ENCODE measurements around the gene EID2B. TPM values are rescaled to one million over a fixed set of nuclear protein-coding genes. Genes with fewer than 3 reads are reported as not detected.

Gene EID2B
- total and polyA plus RNA-seq, 2 experiments from 2014 or later = 2.2 to 3.7 TPM

DNA sequence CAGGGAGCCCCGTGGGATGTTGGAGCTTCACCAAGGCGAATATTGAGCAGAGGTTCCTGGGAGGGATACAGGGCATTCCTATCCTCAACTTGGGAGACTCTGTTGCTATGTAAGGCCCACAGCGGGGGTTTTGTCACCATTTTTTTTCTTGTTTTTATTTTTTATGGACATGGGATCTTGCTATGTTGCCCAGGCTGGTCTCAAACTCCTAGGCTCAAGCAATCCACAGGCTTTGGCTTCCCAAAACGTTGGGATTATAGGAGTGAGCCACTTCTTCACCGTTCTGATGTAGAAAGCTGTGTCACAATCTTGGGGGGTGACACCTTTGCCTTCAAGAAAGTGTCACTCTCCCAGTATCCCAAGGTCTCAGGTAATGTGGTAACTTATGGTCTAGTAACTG is 31.3 kb downstream of the EID2B start:
- Histone ChIP-seq H3K27me3 (peaks cover 73% of the 10 kb centered on the region), H2AFZ (no peak overlapping the region), H3K27ac (no peak overlapping the region), H3K4me1 (ENCODE audit: insufficient read depth) (peaks cover 12% of the 10 kb centered on the region), H3K9me3 (ENCODE audit: low read depth) (no peaks in the 10 kb centered on the region), H3K4me3 (no peak overlapping the region), H3K4me2 (no peak overlapping the region), H3K79me2 (no peaks in the 10 kb centered on the region), H3K9me2 (replicated peaks; ENCODE audit: insufficient read depth) (no peaks in the 10 kb centered on the region), H3K36me3 (replicated peaks; ENCODE audit: insufficient read depth, low read depth) (no peaks in the 10 kb centered on the region), H4K20me1 (ENCODE audit: insufficient read depth, poor library complexity, severe bottlenecking) (no peaks in the 10 kb centered on the region)
- TF ChIP-seq EZH2 (IDR thresholded peaks at IDR 0.05; ENCODE audit: borderline replicate concordance) = no peak
- TF ChIP-seq, protein P1, sequence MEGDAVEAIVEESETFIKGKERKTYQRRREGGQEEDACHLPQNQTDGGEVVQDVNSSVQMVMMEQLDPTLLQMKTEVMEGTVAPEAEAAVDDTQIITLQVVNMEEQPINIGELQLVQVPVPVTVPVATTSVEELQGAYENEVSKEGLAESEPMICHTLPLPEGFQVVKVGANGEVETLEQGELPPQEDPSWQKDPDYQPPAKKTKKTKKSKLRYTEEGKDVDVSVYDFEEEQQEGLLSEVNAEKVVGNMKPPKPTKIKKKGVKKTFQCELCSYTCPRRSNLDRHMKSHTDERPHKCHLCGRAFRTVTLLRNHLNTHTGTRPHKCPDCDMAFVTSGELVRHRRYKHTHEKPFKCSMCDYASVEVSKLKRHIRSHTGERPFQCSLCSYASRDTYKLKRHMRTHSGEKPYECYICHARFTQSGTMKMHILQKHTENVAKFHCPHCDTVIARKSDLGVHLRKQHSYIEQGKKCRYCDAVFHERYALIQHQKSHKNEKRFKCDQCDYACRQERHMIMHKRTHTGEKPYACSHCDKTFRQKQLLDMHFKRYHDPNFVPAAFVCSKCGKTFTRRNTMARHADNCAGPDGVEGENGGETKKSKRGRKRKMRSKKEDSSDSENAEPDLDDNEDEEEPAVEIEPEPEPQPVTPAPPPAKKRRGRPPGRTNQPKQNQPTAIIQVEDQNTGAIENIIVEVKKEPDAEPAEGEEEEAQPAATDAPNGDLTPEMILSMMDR (IDR thresholded peaks at IDR 0.05; ENCODE audit: poor library complexity) = no peak
- TF ChIP-seq EZH2phosphoT487 (IDR thresholded peaks at IDR 0.05; ENCODE audit: low read depth, severe bottlenecking, unreplicated experiment) = no peak
- 74% methylated on average over 5 of the region's 5 CpGs for WGBS (ENCODE audit: low lambda C conversion rate, missing lambda C conversion rate)
- DNase-seq (ENCODE audit: low spot score) = no peak

DNA sequence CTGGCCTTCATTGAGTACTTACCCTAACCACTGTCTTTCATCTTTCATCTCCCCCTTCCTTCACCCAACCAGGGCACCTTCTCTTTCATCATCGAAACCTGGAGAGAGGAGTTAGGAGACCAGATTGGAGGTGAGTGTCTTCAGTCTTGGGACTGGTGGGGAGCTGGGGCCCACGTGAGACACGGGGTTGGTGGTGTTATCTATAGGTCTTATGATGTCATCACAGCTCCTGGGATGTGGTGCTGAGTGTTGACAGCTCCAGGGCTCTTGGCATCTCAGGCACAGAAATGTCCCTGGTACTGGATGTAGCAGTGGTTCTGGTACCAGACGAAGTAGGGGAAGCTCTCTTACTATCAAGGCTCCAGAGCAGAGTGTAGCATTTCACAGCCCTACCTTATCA is 32.1 kb downstream of the EID2B start:
- TF ChIP-seq EZH2 (IDR thresholded peaks at IDR 0.05; ENCODE audit: borderline replicate concordance) (no peak), EZH2phosphoT487 (IDR thresholded peaks at IDR 0.05; ENCODE audit: low read depth, severe bottlenecking, unreplicated experiment) (no peak)
- TF ChIP-seq, protein P1 (IDR thresholded peaks at IDR 0.05; ENCODE audit: poor library complexity) = no peak

DNA sequence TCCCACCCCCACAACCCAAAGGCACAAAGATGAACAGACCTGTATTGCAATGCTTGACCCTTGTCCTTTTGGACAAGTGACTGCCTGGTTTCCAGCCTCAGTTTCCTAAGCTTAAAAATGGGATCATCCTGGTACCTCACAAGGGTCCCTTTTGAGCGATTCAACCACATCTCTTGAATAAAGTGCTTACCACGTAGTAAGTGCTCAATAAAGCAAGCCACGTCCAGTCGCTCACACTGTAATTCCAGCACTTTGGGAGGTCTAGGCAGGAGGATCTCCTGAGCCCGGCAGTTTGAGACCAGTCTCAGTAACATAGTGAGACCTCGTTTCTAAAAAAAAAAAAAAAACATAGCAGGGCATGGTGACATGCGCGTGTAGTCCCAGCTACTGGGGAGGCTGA is 32.7 kb downstream of the EID2B start:
- no peak for DNase-seq (ENCODE audit: low spot score)
- peaks cover 71% of the 10 kb centered on the region for H3K27me3 ChIP-seq

More for the DNA sequence above, 32.1 kb downstream of the EID2B start:
- no peaks in the 10 kb centered on the region for H3K36me3 ChIP-seq (replicated peaks; ENCODE audit: insufficient read depth, low read depth)
- no peaks in the 10 kb centered on the region for H3K9me3 ChIP-seq (ENCODE audit: low read depth)
- no peaks in the 10 kb centered on the region for H3K9me2 ChIP-seq (replicated peaks; ENCODE audit: insufficient read depth)
- WGBS (ENCODE audit: low lambda C conversion rate, missing lambda C conversion rate) = 53% methylated on average over 4 of the region's 4 CpGs
- H3K4me3 ChIP-seq = no peak overlapping the region
- H3K27ac ChIP-seq = no peak overlapping the region
- H4K20me1 ChIP-seq (ENCODE audit: insufficient read depth, poor library complexity, severe bottlenecking) = no peaks in the 10 kb centered on the region
- no peak overlapping the region for H2AFZ ChIP-seq
- H3K27me3 ChIP-seq = peaks cover 73% of the 10 kb centered on the region
- H3K4me1 ChIP-seq (ENCODE audit: insufficient read depth) = peaks cover 12% of the 10 kb centered on the region
- H3K4me2 ChIP-seq = no peak overlapping the region
- no peak for DNase-seq (ENCODE audit: low spot score)
- no peaks in the 10 kb centered on the region for H3K79me2 ChIP-seq

More for the DNA sequence above, 32.7 kb downstream of the EID2B start:
- no peaks in the 10 kb centered on the region for H3K79me2 ChIP-seq
- H3K36me3 ChIP-seq (replicated peaks; ENCODE audit: insufficient read depth, low read depth) = no peaks in the 10 kb centered on the region
- H3K4me2 ChIP-seq = no peak overlapping the region
- peaks cover 12% of the 10 kb centered on the region for H3K4me1 ChIP-seq (ENCODE audit: insufficient read depth)
- no peaks in the 10 kb centered on the region for H3K9me3 ChIP-seq (ENCODE audit: low read depth)
- no peak overlapping the region for H3K27ac ChIP-seq
- H4K20me1 ChIP-seq (ENCODE audit: insufficient read depth, poor library complexity, severe bottlenecking) = no peaks in the 10 kb centered on the region
- H3K4me3 ChIP-seq = no peak overlapping the region
- 86% methylated on average over 8 of the region's 8 CpGs for WGBS (ENCODE audit: low lambda C conversion rate, missing lambda C conversion rate)
- no peak overlapping the region for H2AFZ ChIP-seq
- no peaks in the 10 kb centered on the region for H3K9me2 ChIP-seq (replicated peaks; ENCODE audit: insufficient read depth)
- no peak for TF ChIP-seq EZH2 (IDR thresholded peaks at IDR 0.05; ENCODE audit: borderline replicate concordance)
- TF ChIP-seq, protein P1 (IDR thresholded peaks at IDR 0.05; ENCODE audit: poor library complexity) = no peak
- TF ChIP-seq EZH2phosphoT487 (IDR thresholded peaks at IDR 0.05; ENCODE audit: low read depth, severe bottlenecking, unreplicated experiment) = no peak

Measured in hepatocyte (in vitro differentiated cells).